Activated CD8-positive, alpha-beta memory T cell treated with anti-CD3 and anti-CD28 coated beads, Interleukin-2, amount 50 U/mL, for 1 hour (primary cell): ENCODE measurements around the gene GPR37.

Experiments
- DNase-seq: peaks from one replicate; pipeline ENCODE4 v3.0.0-alpha.2; 2020; ENCODE audit errors: extremely low read depth

GPR37 gene

DNA sequence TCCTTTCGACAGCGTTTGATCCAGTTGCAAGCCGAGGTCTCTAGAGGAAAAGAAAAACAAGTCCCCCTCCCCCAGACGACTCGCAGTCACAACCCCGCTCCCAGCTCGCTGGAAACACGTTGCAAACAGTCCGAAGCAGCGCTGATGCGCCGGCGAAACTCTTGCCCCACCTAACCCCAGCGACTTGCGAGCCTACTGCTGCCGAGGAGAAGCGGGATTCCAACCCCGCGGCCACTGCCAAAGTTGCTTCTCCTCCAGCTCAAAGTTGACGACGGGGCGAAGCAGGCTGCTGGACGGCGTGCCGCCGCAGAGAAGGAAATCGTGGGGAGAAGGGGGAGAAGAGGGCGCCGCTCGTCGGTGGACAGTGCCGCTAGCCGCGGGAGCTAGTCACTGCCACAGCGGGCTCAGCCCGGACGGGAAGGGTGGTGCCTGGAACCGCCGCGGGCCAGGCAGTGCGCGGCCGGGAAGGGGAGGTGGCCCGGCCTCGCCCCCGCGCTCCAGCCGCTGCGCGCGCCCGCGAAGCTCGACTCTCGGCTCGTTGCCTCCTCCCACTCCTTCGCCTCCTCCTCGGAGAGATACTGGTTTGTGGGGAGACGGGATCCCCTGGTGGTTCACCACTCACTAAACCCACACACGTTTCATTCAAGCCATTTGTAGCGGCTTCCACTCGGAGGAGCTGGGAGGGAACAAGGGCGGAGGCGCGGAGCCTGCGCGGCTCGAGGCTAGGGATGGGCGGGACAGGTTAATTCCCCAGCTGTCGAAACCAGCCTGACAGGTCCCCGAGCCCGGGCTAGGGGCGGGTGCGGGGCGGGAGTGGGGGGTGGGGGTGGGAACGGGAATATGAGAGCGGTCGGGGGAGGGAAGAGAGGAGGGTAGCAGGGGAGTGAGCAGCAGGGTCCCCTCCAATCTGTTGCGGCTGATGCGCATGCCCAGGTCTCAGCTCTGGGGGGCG lies at the start of gene GPR37:
TSS of gene GPR37 (minus strand) at position 392 of the 952 bp plus-strand sequence. CDS start 816 bp downstream, outside the sequence.
- no peak for DNase-seq

DNA sequence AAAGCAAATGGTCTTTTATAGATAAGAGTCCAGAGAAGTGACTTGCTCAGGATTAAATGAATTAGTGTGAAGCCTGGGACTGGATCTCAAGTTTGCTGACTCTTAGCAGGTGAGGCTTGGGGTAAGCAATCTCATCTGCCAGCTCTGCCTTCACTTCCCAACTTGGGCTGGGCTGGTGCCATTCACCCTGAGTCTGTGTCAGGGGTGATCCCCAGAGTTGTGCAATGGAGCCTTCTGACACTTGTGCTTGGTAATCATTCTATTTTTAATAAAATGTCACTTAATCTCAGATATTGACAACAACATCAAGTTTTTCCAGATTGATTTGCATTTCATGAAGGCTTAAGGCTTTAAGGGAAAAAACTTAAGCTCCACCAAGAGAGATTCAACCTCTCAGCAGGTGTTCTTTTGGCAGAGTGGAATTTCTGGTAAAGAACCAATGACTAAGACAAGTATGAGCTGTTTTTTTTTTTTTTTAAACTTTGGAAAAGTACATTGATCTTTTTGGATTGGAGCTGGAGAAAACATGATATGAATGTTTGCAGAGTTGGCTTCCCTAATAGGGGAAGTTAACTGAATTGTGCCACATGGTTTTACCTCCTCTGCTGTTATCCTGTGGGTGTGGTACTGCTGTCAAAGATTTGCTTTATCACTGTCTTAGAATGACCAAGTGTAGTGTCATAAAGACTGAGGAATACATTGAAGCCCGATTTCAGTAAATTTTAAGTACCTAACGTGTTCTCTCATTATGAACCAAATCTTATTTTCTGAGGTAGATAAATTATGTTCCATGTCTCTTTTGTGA lies 48.6 kb upstream of the GPR37 start:
- no peak for DNase-seq

DNA sequence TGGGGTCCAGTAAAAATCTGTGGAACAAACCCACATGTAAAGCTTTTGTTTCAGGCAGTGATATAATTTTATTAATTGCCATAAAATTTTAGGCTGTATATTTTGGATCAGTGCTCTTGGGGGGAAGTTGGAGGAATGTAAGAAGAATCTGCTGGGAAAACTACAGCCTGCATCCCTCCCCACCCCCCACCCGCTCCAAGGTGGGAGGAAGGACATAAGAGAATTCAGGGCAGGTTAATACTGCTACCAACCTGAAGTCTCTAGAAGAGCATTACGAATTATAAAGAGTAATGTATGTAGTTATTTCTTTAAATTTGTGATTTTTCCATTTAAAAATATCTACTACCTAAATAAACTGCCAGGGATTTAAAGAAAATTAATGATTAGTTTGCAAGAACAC lies 47.2 kb upstream of the GPR37 start:
- no peak for DNase-seq

DNA sequence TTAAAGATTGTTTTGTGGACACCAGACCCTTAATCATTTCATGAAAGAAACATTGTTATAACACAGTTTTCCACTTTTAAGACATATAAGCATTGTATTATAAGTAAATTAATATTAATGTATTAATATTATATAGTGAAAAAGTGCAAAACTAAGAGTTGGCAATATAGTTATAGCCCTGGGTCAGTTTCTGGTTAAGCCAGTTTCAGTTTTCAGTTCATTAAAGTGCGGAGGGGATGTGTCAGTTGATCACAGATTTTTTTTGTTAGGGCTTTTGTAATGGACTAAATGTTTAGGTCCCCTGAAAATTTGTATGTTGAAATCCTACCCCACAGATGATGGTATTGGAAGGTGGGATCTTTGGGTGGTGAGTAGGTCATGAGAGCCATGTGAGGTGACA lies 45.7 kb upstream of the GPR37 start:
- DNase-seq: no peak

DNA sequence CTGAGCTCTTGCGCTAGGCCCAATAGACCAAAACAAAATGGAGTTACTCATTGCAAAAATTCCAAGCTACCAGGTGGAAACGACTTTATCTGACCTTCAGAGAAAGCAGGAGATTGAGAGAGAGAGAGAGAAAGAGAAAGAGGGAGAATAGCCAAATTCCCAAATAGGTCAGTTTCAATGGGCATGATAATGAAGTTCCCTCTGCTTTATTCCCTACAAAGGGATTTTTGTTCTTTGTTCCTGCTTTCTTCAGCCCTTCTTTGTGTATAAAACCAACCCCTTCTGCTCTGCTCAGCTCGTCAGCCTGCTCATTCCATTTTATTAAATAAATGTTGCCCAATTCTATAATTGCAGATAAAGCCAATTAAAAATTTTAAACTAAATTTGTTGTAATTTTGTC lies 45.0 kb upstream of the GPR37 start:
- DNase-seq: no peak

DNA sequence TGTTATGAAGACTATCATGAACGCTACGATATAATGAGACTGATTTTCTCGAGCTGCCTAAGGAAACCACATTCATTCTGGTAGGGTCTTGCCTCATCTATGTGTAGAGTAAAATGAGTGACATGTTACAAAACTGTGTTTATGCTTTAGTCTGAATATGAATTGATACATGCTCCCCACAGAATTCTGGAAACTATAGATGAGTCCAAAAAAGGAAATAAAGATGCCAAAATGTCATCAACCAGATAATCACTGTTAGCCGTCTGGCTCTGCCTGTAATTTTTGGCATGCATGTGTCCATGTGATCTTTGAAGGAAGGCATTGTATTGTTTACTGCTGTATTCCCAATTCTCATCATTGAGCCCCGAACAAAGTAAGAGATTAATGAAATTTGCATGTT lies 42.6 kb upstream of the GPR37 start:
- no peak for DNase-seq

DNA sequence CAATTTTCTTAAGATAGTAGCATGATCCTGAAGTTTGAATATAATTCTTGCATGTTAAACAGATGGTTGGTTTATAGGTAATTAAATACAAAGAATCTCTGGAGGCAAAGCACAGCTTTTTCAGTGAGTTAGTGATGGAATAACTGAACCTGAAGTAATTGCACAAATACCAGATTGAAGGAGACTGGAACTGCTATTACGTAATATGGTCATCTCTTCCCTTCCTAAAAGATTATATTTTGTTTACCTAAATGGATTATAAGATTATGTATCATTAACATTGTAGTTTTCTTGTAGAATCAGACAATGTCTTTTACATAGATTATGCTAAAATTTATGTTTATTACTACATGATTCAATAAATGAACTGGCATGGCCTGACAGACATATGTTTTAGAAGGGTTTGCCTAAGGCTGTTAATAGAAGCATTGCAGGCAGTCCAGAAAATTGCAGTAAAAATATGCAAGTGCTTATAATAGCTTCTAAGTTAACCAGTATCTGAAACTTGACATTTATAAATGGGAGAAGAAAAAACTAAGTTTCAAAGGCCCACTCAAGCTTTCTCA lies 35.8 kb upstream of the GPR37 start:
- no peak for DNase-seq

DNA sequence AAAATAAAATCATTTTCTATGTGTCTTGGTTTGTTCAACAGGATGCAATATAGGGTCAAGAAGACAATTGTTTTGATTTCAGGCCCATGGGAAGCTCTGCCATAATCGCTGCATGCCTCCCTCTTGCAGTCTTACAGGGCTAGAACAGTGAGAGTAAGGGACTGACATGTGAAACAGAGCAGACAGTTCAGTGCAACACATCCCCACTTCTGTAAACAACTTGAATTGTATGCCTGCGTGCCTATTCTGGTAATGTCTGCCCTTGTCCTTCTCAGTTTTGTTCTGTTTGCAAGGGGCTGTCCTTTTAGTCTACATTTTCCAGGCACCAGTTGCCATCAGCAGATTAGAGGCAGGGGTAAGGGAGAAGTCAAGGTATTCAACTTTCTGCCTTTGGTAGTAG lies 34.8 kb upstream of the GPR37 start:
- DNase-seq: no peak

- no peak for DNase-seq
Observed at GRCh38 chr7:124799448-124799847, 33.9 kb upstream of the GPR37 start.

GRCh38 chr7:124796771-124797170 lies 31.2 kb upstream of the GPR37 start:
- no peak for DNase-seq

DNA sequence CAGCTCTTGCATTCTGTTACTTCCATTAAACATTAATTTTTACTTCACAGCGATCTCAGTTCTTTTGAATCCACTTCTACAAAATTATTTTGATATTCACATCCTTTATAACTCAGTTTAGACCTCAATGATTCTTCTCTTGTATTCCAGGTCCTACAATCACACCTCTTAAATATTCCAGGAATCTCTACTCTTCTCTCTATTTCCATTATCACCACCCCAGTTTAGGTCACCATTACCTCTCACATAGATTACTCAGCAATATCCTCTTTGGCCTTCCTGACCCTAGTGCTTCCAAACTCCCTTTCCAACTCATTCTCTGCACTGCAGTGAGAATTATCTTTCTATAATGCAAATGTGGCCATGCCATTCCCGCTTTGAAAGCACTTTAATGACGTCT lies 27.1 kb upstream of the GPR37 start:
- no peak for DNase-seq

GRCh38 chr7:124792002-124792401 lies 26.4 kb upstream of the GPR37 start:
- no peak for DNase-seq

DNA sequence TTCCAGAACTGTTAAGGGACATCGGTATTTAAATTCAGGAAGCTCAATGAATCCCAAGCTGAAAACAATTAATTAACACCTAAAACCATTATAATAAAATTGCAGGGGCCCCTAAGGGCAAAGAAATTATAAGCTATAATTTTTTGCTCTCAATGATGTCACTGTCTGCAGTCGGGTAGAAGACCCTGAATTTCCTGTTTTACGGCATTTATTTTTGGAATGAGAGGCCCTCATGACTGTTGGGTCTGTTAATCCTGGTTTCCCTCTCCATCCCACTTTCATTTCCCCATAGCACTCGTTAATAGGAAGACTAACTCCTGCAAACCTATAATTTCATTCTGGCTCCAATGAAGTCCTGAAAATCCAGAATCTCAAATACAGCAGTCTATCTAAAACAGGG lies 25.8 kb upstream of the GPR37 start:
- DNase-seq: no peak

DNA sequence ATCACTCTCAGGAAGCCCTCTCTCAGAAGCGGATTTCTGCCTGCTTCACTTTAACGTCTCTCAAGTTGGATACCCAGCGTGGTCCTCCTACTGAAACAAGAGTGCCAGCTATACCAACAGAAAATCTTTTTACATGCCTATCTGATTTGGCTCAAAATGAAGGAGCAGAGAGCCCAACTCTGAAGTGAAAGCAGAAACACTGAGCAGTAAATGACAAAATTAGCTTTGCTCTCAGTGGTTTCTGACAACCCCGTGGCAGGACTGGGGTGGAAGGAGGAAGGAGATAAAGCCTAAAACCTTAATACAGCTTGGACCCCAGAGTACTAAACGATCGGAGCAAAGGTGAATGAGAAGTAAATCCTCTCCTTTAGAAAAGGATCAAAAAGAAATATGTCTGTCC lies 25.1 kb upstream of the GPR37 start:
- DNase-seq: no peak

- DNase-seq: no peak
Observed at GRCh38 chr7:124785994-124786393, 20.4 kb upstream of the GPR37 start.

- no peak for DNase-seq
Observed at GRCh38 chr7:124784879-124785818, 19.6 kb upstream of the GPR37 start.

DNA sequence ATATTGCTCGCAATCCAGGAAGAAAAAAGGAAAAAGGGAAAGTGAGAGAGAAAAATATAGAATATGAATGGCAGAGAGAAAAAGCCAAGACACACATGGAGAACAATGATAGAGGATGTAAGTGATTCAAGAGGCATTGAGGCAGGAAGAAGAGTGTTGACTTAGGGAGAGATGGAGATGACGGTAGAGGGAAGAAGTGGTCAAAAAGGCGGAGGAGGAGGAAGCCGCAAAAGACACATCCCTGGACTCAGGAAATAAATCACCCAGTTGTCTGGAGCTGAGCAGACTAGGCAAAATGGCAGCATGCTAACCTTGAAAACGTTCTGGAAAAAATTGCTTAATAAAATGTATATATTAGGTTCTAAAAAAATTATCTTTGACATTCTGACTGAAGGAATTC lies 17.7 kb upstream of the GPR37 start:
- DNase-seq: no peak

DNA sequence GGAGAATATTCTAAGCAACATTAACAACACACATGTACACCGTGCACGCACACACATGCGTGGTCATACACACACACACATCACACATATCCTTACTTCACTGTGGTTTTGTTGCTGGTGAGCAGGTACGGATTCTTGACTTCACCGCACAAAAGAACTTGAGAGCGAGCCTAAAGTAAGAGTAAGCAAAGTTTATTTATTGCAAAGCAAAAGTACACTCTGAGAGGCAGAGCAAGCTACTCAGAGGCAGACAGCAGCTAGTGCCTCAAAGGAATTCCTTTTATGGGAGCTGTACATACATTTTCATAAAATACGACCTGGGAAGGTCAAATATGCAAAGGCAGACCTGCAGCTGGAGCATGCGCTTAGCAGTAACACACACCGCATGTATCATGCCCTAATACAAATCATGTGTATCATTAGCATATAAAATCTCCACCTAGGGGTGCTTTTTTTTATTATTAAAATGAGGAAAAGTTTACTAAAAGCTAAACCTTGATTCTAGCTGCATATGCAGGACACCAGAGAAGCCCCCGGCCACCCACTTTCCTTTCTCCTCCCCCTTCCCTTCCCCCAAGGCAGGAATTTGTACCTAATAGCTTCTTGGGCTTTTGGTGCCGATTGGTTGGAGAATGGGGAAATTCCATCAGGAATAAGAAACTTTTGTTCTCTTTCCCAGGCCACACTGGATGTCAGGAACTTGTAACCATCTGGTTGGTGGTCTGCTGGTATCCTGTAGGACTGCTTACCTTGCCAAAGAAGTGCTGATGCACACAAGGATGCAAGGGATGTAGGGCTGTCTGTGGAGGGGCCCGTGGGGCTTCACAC lies 16.5 kb upstream of the GPR37 start:
- no peak for DNase-seq

DNA sequence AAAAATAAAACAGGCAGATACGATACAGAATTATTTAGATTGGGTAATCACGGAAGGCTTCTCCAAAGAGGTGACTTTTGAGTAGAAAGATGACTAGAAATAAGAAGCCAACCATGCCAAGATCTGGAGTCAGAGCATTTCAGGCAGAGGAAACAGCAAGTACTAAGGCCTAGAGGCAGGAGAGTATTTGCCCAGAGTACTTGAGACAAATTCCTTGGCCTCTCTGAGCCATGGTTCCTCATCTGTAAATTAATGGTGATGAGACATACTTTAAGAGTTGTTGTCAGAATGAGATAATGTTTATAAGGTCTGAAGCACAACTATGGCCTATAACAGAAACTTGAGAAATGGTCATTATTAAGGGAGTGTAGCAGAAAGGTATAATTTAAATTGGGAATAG lies 15.8 kb upstream of the GPR37 start:
- DNase-seq: no peak

- DNase-seq: no peak
Observed at GRCh38 chr7:124780608-124781007, 15.0 kb upstream of the GPR37 start.

- DNase-seq: no peak
Observed at GRCh38 chr7:124780056-124780455, 14.5 kb upstream of the GPR37 start.
